ENCODE measurements around the gene NUMB. TPM values are rescaled to one million over a fixed set of nuclear protein-coding genes. Genes with fewer than 3 reads are reported as not detected.

The NUMB gene
- total and polyA plus RNA-seq, 2 of the 4 experiments (the other 2 are of a cell fraction) = 45.9 to 114 TPM

GRCh38 chr14:73381380-73382013, 76.8 kb downstream of the NUMB start:
- Histone ChIP-seq H4K5ac (ENCODE audit: low read depth, low read length) (no peak overlapping the region), H3K56ac (ENCODE audit: extremely low read depth, insufficient read depth, low read length) (no peak overlapping the region), H3K36me3 (ENCODE audit: control insufficient read depth, insufficient read depth, low read length) (peaks cover 7% of the 10 kb centered on the region; the same call in 1 of the 2 replicates), H4K91ac (ENCODE audit: insufficient read depth, low read depth, low read length) (no peak overlapping the region), H2AK5ac (ENCODE audit: low read depth, low read length) (no peak overlapping the region), H4K20me1 (ENCODE audit: insufficient read depth, low read length) (peaks cover 19% of the 10 kb centered on the region; the same call in 1 of the 2 replicates), H3K27ac (ENCODE audit: insufficient read depth, low read length) (no peak overlapping the region), H3K14ac (replicated peaks; ENCODE audit: low read depth, low read length) (no peak overlapping the region), H3K4me3 (ENCODE audit: insufficient read depth, low read depth, low read length) (no peak overlapping the region), H3K4me1 (ENCODE audit: control insufficient read depth, insufficient read depth, low read length) (no peaks in the 10 kb centered on the region), H3K4me2 (ENCODE audit: low read depth, low read length) (no peak overlapping the region), H3K23ac (ENCODE audit: low read depth, low read length) (no peak overlapping the region), H3K18ac (ENCODE audit: low read depth, low read length) (no peak overlapping the region), H3K4ac (ENCODE audit: low read depth, low read length) (no peak overlapping the region), H4K8ac (ENCODE audit: low read depth in 2 of 2, low read length in 2 of 2) (no peak overlapping the region), H2BK20ac (ENCODE audit: low read depth, low read length) (no peak overlapping the region), H2BK120ac (ENCODE audit: low read depth, low read length) (no peak overlapping the region), H3K27me3 (ENCODE audit: control insufficient read depth, insufficient read depth, low read length) (no peaks in the 10 kb centered on the region), H3K79me1 (ENCODE audit: low read depth in 1 of 2, low read length in 2 of 2) (peaks cover 17 to 56% of the 10 kb centered on the region in 2 experiments; a peak in 3 of 4 replicates), H2BK15ac (ENCODE audit: low read depth, low read length) (no peak overlapping the region), H2BK5ac (ENCODE audit: low read depth, low read length, poor library complexity, severe bottlenecking) (no peak overlapping the region), H3K9me1 (ENCODE audit: insufficient read depth, low read length) (peaks cover 2% of the 10 kb centered on the region), H2AFZ (replicated peaks; ENCODE audit: low read length, poor library complexity) (no peak overlapping the region), H3K9ac (ENCODE audit: low read depth, low read length) (no peak overlapping the region), H3K9me3 (ENCODE audit: control insufficient read depth, insufficient read depth, low read length) (peaks cover 3% of the 10 kb centered on the region), H2AK9ac (replicated peaks; ENCODE audit: low read depth, low read length, poor library complexity) (no peak overlapping the region)
- TF ChIP-seq CHD1 (IDR thresholded peaks at IDR 0.05; ENCODE audit: low read depth, low read length) (no peak), MXI1 (IDR thresholded peaks at IDR 0.05; ENCODE audit: borderline replicate concordance, low read depth, low read length) (no peak), MAZ (IDR thresholded peaks at IDR 0.05; ENCODE audit: borderline replicate concordance, low read depth, low read length) (no peak), USF2 (IDR thresholded peaks at IDR 0.05; ENCODE audit: low read depth, low read length) (no peak), RAD21 (IDR thresholded peaks at IDR 0.05; ENCODE audit: low read length) (no peak), CTCF (conservative IDR thresholded peaks at IDR 0.05; ENCODE audit: low read depth, low read length) (no peak), MAFK (IDR thresholded peaks at IDR 0.05; ENCODE audit: low read depth, low read length) (no peak), BHLHE40 (IDR thresholded peaks at IDR 0.05; ENCODE audit: low read depth, low read length) (no peak)
- ChIA-PET POLR2A (ENCODE audit: unreplicated experiment) (no interaction called here), CTCF (no interaction called here)
- no peak for DNase-seq
- WGBS, 2 experiments (ENCODE audit: extremely low coverage in 2 of 2, insufficient read length in 1 of 2) = 100% methylated on average over 1 of the region's 2 CpGs; no CpG with 5 or more reads in 1 of the 2 experiments
- no TSS peak for BruUV-seq (replicated peaks)
- dilution Hi-C loops (cut with HindIII; ENCODE audit: low sequenced_read_pairs, unreplicated experiment) = no loop called here
- intact Hi-C loops (cut with micrococcal nuclease) = no loop called here
- no peak for ATAC-seq (ENCODE audit: low read depth)
- in situ Hi-C loops (cut with MboI; ENCODE audit: low sequenced_read_pairs) = no loop called here

Data from IMR-90 (cell line).